Fibroblast of peridontal ligament (primary cell): ENCODE data around the gene CCDC183.
"Not testable (repeated sequence)": the region's sequence is repeated elsewhere in the genome, so short reads cannot be mapped to it uniquely, and the experiment has no call there.

Experiments
- DNase-seq: peaks from one replicate; pipeline ENCODE4 v3.0.0-alpha.2; 2010; ENCODE audit errors: extremely low read depth

Gene CCDC183

GRCh38 chr9:136824496-136825225 lies 28.5 kb downstream of the CCDC183 start:
- no peak for DNase-seq

- DNase-seq: no peak
These were observed 29.4 kb downstream of the CCDC183 start for GRCh38 chr9:136825295-136826187.

GRCh38 chr9:136826188-136826541 lies 30.0 kb downstream of the CCDC183 start:
- no peak for DNase-seq

GRCh38 chr9:136826703-136827582 lies 30.8 kb downstream of the CCDC183 start:
- no peak for DNase-seq

GRCh38 chr9:136827794-136828473 lies 31.8 kb downstream of the CCDC183 start:
- DNase-seq: no peak

GRCh38 chr9:136828474-136829140 lies 32.5 kb downstream of the CCDC183 start:
- no peak for DNase-seq

GRCh38 chr9:136829412-136829811 lies 33.3 kb downstream of the CCDC183 start:
- no peak for DNase-seq

- no peak for DNase-seq
These were observed 34.1 kb downstream of the CCDC183 start for GRCh38 chr9:136829981-136830885.

GRCh38 chr9:136831002-136831719 lies 35.0 kb downstream of the CCDC183 start:
- no peak for DNase-seq

GRCh38 chr9:136831720-136832104 lies 35.6 kb downstream of the CCDC183 start:
- no peak for DNase-seq

GRCh38 chr9:136832581-136832980 lies 36.4 kb downstream of the CCDC183 start:
- no peak for DNase-seq

- DNase-seq: not testable (repeated sequence)
These were observed 37.4 kb downstream of the CCDC183 start for GRCh38 chr9:136833381-136834048.

GRCh38 chr9:136835162-136835931 lies 39.2 kb downstream of the CCDC183 start:
- DNase-seq: no peak

GRCh38 chr9:136835932-136836904 lies 40.1 kb downstream of the CCDC183 start:
- DNase-seq: no peak

- no peak for DNase-seq
These were observed 41.2 kb downstream of the CCDC183 start for GRCh38 chr9:136837146-136837855.

GRCh38 chr9:136837856-136838277 lies 41.7 kb downstream of the CCDC183 start:
- DNase-seq: not testable (repeated sequence)
